Measurements from ENCODE around the gene CA9. TPM values are rescaled to one million over a fixed set of nuclear protein-coding genes. Genes with fewer than 3 reads are reported as not detected.

The CA9 gene
- polyA plus RNA-seq, 2 donors = 0.18 to 0.94 TPM

- Histone ChIP-seq H3K36me3 (ENCODE audit: control insufficient read depth in 2 of 2, insufficient read depth in 2 of 2, low read length in 1 of 2) (peaks cover 0 to 12% of the 10 kb centered on the region in 2 donors), H3K4me1 (ENCODE audit: control insufficient read depth in 2 of 2, insufficient read depth in 2 of 2, low read length in 1 of 2) (peaks cover 2 to 6% of the 10 kb centered on the region in 2 donors), H3K9me3 (ENCODE audit: control insufficient read depth in 2 of 2, insufficient read depth in 1 of 2, low read depth in 1 of 2, low read length in 1 of 2) (no peaks in the 10 kb centered on the region), H3K4me3 (ENCODE audit: low read depth in 1 of 2, low read length in 2 of 2) (peak overlapping the region; percentile 57 to 60), H3K27ac (ENCODE audit: low read depth in 2 of 2, low read length in 1 of 2) (peak overlapping the region; percentile 37 to 83), H3K27me3 (ENCODE audit: control insufficient read depth in 1 of 2, insufficient read depth in 2 of 2, low read length in 2 of 2) (no peaks in the 10 kb centered on the region)
- 55 to 58% methylated on average over 12 of the region's 12 CpGs for WGBS, 2 donors
Observed at GRCh38 chr9:35688558-35689541, 15.1 kb downstream of the CA9 start.

DNA sequence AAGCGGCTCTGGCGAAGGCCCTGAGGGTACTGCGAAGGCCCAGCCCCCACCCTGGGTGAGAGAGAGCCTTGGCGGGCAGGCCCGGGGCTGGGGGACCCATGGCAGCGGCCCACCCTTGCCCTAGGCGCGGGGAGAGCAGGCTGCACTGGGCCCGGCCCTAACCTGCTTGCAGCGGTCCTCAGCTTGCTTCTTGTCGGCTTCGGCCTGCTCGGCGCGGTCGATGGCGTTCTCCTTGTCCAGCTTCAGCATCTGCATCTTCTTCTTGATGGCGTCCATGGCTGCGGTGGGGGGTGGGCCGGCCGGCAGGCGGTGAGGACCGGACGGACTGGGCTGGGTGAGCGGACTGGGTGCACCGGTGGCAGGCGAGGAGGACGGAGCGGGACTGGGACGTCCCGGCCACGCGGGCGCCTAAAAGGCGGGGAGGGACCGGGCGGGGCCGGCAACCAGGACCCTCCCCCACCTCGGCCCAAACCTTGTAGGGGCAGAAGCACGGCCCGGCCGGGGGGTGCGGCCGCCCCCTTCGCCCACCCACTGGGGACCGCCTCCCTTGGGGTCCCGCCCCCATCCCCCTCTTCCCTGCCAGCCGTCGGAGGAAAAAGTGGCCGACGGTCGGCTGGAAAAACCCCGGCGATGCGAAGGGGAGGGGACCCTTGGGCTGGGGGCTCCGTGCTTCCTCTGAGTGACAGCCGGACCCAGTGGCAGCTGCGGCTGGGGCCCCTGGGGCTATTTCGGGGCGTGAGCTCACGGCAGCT is 16.0 kb downstream of the CA9 start, which contains the start of gene TPM2:
TPM2 (minus strand) TSS at position 384 of the 752 bp plus-strand sequence; CDS start at position 276, 108 bp downstream.
- WGBS, 2 donors = 22 to 36% methylated on average over 46 to 61 of the region's 61 CpGs
- Histone ChIP-seq H3K27ac (ENCODE audit: low read depth in 2 of 2, low read length in 1 of 2) (peak within 1 kb of the TSS; percentile 86 to 92), H3K4me1 (ENCODE audit: control insufficient read depth in 2 of 2, insufficient read depth in 2 of 2, low read length in 1 of 2) (peaks cover 2 to 6% of the 10 kb centered on the region in 2 donors), H3K4me3 (ENCODE audit: low read depth in 1 of 2, low read length in 2 of 2) (peak within 1 kb of the TSS; percentile 57 to 60), H3K27me3 (ENCODE audit: control insufficient read depth in 1 of 2, insufficient read depth in 2 of 2, low read length in 2 of 2) (no peaks in the 10 kb centered on the region), H3K9me3 (ENCODE audit: control insufficient read depth in 2 of 2, insufficient read depth in 1 of 2, low read depth in 1 of 2, low read length in 1 of 2) (no peaks in the 10 kb centered on the region), H3K36me3 (ENCODE audit: control insufficient read depth in 2 of 2, insufficient read depth in 2 of 2, low read length in 1 of 2) (peaks cover 0 to 6% of the 10 kb centered on the region in 2 donors)

DNA sequence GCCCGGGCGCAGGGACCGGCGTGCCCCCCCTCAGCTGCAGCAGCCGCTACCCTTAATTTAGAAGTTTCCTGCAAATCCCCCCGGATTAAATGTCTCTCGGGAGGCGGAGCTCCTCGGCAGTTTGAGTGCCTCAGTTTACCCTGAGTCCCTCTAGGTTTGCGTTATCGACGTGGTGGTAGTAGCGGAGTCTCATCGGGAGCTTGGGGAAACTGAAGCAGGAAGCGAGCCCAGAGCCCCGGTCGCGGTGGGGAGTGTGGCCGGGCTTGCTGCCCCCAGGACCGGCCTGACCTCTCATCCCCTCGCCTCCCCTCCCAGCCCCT is 16.5 kb downstream of the CA9 start:
- peaks cover 2 to 6% of the 10 kb centered on the region in 2 donors for H3K4me1 ChIP-seq (ENCODE audit: control insufficient read depth in 2 of 2, insufficient read depth in 2 of 2, low read length in 1 of 2)
- H3K27me3 ChIP-seq (ENCODE audit: control insufficient read depth in 1 of 2, insufficient read depth in 2 of 2, low read length in 2 of 2) = no peaks in the 10 kb centered on the region
- peak overlapping the region; percentile 86 to 92 for H3K27ac ChIP-seq (ENCODE audit: low read depth in 2 of 2, low read length in 1 of 2)
- peak overlapping the region; percentile 57 to 60 for H3K4me3 ChIP-seq (ENCODE audit: low read depth in 1 of 2, low read length in 2 of 2)
- H3K36me3 ChIP-seq (ENCODE audit: control insufficient read depth in 2 of 2, insufficient read depth in 2 of 2, low read length in 1 of 2) = peaks cover 0 to 3% of the 10 kb centered on the region in 2 donors
- H3K9me3 ChIP-seq (ENCODE audit: control insufficient read depth in 2 of 2, insufficient read depth in 1 of 2, low read depth in 1 of 2, low read length in 1 of 2) = no peaks in the 10 kb centered on the region
- WGBS, 2 donors = 0 to 1% methylated on average over 21 of the region's 21 CpGs

DNA sequence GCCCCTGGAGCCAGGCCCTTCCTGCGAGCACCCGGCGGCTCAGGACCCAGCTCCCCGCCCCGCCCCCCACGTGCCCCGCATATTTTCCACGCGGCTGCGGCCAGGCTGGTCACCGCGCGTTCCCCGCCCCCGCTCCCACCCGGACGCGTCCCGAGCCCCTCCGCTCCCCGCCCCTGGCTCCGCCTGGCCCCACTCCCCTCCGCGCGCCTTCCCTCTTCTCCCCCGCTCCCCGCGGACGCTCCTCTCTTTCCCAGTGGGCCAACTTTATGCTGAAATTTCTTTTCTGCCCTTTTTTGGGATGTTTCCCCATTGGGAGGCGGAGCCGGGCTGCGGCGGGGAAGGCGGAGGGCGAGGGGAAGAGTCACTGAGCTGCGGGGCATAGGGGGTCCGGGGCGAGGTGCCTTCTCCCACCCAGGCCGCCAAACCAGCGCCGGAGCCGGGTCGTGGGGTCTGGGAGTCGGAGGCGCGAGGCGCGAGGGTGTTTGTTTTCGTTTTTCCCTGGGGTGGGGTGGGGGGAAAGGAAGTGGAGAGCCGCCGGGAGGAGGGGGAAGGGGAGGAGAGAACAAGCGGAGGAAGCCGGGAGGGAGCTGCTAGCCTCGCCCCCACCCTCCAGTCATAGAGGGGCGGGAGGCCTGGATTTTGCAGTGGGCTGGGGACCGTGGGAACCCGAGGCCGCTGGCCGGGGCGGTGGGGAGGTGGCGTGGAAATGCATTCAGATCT is 17.0 kb downstream of the CA9 start:
- WGBS, 2 donors = 1 to 2% methylated on average over 52 to 61 of the region's 61 CpGs
- Histone ChIP-seq H3K27me3 (ENCODE audit: control insufficient read depth in 1 of 2, insufficient read depth in 2 of 2, low read length in 2 of 2) (no peaks in the 10 kb centered on the region), H3K9me3 (ENCODE audit: control insufficient read depth in 2 of 2, insufficient read depth in 1 of 2, low read depth in 1 of 2, low read length in 1 of 2) (no peaks in the 10 kb centered on the region), H3K27ac (ENCODE audit: low read depth in 2 of 2, low read length in 1 of 2) (peak overlapping the region; percentile 86 to 92), H3K4me1 (ENCODE audit: control insufficient read depth in 2 of 2, insufficient read depth in 2 of 2, low read length in 1 of 2) (peaks cover 2 to 6% of the 10 kb centered on the region in 2 donors), H3K36me3 (ENCODE audit: control insufficient read depth in 2 of 2, insufficient read depth in 2 of 2, low read length in 1 of 2) (no peaks in the 10 kb centered on the region), H3K4me3 (ENCODE audit: low read depth in 1 of 2, low read length in 2 of 2) (peak overlapping the region; percentile 57 to 60)

DNA sequence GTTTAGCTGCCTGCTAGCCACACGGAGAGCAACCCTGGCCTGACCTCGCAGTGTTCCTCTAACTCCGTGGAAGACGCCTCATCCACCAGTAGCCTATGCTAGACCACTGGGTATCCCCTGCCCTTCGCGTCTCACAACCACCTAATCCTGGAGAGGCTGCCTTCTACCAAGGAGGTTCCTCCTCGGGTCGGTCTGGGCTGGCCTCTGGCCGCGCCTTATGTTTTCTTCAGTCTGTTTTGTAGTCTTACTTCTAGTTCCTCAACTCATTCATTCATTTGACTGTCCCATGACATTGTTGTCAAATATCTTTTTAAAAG is 17.6 kb downstream of the CA9 start:
- Histone ChIP-seq H3K9me3 (ENCODE audit: control insufficient read depth in 2 of 2, insufficient read depth in 1 of 2, low read depth in 1 of 2, low read length in 1 of 2) (no peaks in the 10 kb centered on the region), H3K36me3 (ENCODE audit: control insufficient read depth in 2 of 2, insufficient read depth in 2 of 2, low read length in 1 of 2) (no peaks in the 10 kb centered on the region), H3K27me3 (ENCODE audit: control insufficient read depth in 1 of 2, insufficient read depth in 2 of 2, low read length in 2 of 2) (no peaks in the 10 kb centered on the region), H3K4me1 (ENCODE audit: control insufficient read depth in 2 of 2, insufficient read depth in 2 of 2, low read length in 1 of 2) (peaks cover 2 to 6% of the 10 kb centered on the region in 2 donors), H3K27ac (ENCODE audit: low read depth in 2 of 2, low read length in 1 of 2) (peak overlapping the region; percentile 86 to 92), H3K4me3 (ENCODE audit: low read depth in 1 of 2, low read length in 2 of 2) (peak overlapping the region; percentile 57 to 60)
- 23 to 24% methylated on average over 10 of the region's 10 CpGs for WGBS, 2 donors

DNA sequence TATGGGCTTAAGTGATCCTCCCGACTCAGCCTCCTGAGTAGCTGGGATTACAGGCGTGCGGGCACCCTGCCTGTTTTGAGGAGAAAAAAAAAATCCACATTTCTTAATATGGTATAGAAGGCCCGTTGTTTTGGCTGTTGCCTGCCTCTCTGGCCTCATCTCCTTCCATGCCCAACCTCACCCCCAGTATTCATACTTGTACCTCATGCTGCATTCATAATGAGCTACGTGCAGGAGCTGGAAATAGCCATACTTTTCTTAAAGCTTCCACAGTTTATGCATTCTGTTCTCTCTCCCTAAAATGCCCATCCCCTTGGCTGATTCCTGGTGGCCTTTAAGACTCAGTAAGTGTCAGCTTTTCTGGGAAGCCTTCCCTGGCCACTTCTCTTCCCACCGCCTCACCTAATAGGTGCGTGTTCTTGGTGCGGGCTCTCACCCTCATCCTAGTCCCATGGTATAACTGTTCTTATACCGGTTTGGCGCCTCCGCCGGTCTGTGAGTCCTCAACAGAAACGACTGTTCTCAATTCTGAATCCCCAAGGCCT is 18.1 kb downstream of the CA9 start:
- H3K4me3 ChIP-seq (ENCODE audit: low read depth in 1 of 2, low read length in 2 of 2) = peak overlapping the region in 1 of 2 donors; percentile 57
- H3K4me1 ChIP-seq (ENCODE audit: control insufficient read depth in 2 of 2, insufficient read depth in 2 of 2, low read length in 1 of 2) = peaks cover 2 to 6% of the 10 kb centered on the region in 2 donors
- H3K36me3 ChIP-seq (ENCODE audit: control insufficient read depth in 2 of 2, insufficient read depth in 2 of 2, low read length in 1 of 2) = no peaks in the 10 kb centered on the region
- WGBS, 2 donors = 70 to 81% methylated on average over 13 of the region's 13 CpGs
- peak overlapping the region; percentile 86 to 92 for H3K27ac ChIP-seq (ENCODE audit: low read depth in 2 of 2, low read length in 1 of 2)
- H3K9me3 ChIP-seq (ENCODE audit: control insufficient read depth in 2 of 2, insufficient read depth in 1 of 2, low read depth in 1 of 2, low read length in 1 of 2) = no peaks in the 10 kb centered on the region
- no peaks in the 10 kb centered on the region for H3K27me3 ChIP-seq (ENCODE audit: control insufficient read depth in 1 of 2, insufficient read depth in 2 of 2, low read length in 2 of 2)

- WGBS, 2 donors = 76 to 85% methylated on average over 3 of the region's 3 CpGs
- Histone ChIP-seq H3K27me3 (ENCODE audit: control insufficient read depth in 1 of 2, insufficient read depth in 2 of 2, low read length in 2 of 2) (no peaks in the 10 kb centered on the region), H3K9me3 (ENCODE audit: control insufficient read depth in 2 of 2, insufficient read depth in 1 of 2, low read depth in 1 of 2, low read length in 1 of 2) (no peaks in the 10 kb centered on the region)
Observed at GRCh38 chr9:35695943-35696401, 22.2 kb downstream of the CA9 start.

DNA sequence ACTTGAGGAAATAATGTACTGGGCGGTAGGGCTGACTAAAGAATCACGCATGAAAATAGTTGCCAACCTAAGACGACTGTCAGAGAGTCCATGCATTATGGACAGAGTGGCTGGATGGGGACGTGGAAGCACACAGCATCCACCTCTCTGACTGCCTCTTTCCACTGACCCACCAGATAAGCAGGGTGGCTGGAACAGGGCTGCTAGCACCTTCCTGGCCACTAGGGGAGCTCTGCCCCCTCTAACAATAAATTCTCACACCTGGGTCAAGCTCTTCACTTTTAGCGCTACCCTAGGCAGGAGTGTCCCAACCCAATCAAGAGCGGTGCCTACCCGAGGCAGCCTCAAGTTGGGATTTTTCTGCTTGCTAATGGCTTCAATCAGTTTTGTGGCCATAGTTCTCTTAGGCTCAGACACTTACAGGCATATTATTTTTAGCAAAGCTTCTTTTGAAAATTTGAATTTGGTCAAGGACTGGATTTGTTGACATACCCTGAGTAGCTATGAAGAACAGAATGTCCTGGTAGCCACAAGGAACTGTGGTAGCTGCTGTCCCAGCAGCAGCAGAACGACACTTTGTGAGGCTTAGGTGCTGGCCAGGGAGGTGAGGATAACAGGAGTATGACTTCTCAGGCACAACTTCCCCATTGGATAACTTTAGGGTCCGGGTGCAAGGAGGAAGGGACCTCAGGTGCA is 22.9 kb downstream of the CA9 start:
- 38 to 42% methylated on average over 9 of the region's 9 CpGs for WGBS, 2 donors
- H3K9me3 ChIP-seq (ENCODE audit: control insufficient read depth in 2 of 2, insufficient read depth in 1 of 2, low read depth in 1 of 2, low read length in 1 of 2) = no peaks in the 10 kb centered on the region
- H3K27me3 ChIP-seq (ENCODE audit: control insufficient read depth in 1 of 2, insufficient read depth in 2 of 2, low read length in 2 of 2) = no peaks in the 10 kb centered on the region
- no peak overlapping the region for H3K4me3 ChIP-seq (ENCODE audit: low read depth in 1 of 2, low read length in 2 of 2)
- peaks cover 2 to 3% of the 10 kb centered on the region in 2 donors for H3K4me1 ChIP-seq (ENCODE audit: control insufficient read depth in 2 of 2, insufficient read depth in 2 of 2, low read length in 1 of 2)
- H3K36me3 ChIP-seq (ENCODE audit: control insufficient read depth in 2 of 2, insufficient read depth in 2 of 2, low read length in 1 of 2) = peaks cover 20 to 32% of the 10 kb centered on the region in 2 donors
- peak overlapping the region; percentile 53 to 75 for H3K27ac ChIP-seq (ENCODE audit: low read depth in 2 of 2, low read length in 1 of 2)

More at GRCh38 chr9:35695943-35696401, 22.2 kb downstream of the CA9 start:
- H3K4me1 ChIP-seq (ENCODE audit: control insufficient read depth in 2 of 2, insufficient read depth in 2 of 2, low read length in 1 of 2) = peaks cover 2 to 3% of the 10 kb centered on the region in 2 donors
- H3K36me3 ChIP-seq (ENCODE audit: control insufficient read depth in 2 of 2, insufficient read depth in 2 of 2, low read length in 1 of 2) = peaks cover 18 to 29% of the 10 kb centered on the region in 2 donors
- H3K4me3 ChIP-seq (ENCODE audit: low read depth in 1 of 2, low read length in 2 of 2) = no peak overlapping the region
- H3K27ac ChIP-seq (ENCODE audit: low read depth in 2 of 2, low read length in 1 of 2) = peak overlapping the region; percentile 45 to 75
